GM12878 (cell line): ENCODE measurements around the gene CSRNP2. TPM values are rescaled to one million over a fixed set of nuclear protein-coding genes. Genes with fewer than 3 reads are reported as not detected.

Source experiments
- ASH2L ChIP-seq: fragments of 300-600, 200-600 bp; sonication (generic); IDR thresholded peaks from 2 replicates; pipeline ENCODE4 v1.6.1; 2017; ENCODE audit warnings: low read depth, mild to moderate bottlenecking, borderline replicate concordance
- BACH1 ChIP-seq: fragments of 450-650 bp; IDR thresholded peaks from 2 replicates; pipeline ENCODE4 v1.6.1; 2017; ENCODE audit warnings: mild to moderate bottlenecking, borderline replicate concordance
- CBFB ChIP-seq: IDR thresholded peaks from 2 replicates; pipeline ENCODE4 v1.6.1; 2016; ENCODE audit warnings: antibody characterized with exemption, low read depth
- CREB1 ChIP-seq: IDR thresholded peaks from 2 replicates; pipeline ENCODE4 v1.6.1; 2012; ENCODE audit warnings: low read depth, mild to moderate bottlenecking, inconsistent platforms
- CUX1 ChIP-seq: IDR thresholded peaks from 2 replicates; pipeline ENCODE4 v1.6.1; 2012; ENCODE audit warnings: improper control_type of control experiment, low read depth, low read length; ENCODE audit not compliant: insufficient replicate concordance
- FOS ChIP-seq: IDR thresholded peaks from 3 replicates; pipeline ENCODE4 v1.6.1; 2011; ENCODE audit warnings: borderline replicate concordance; ENCODE audit not compliant: insufficient read length; ENCODE audit errors: extremely low read depth
- HDAC6 ChIP-seq: fragments of 200-600 bp; sonication (generic); IDR thresholded peaks from one replicate; pipeline ENCODE4 v1.8.0; 2017; ENCODE audit warnings: antibody characterized with exemption; ENCODE audit not compliant: unreplicated experiment
- IRF4 ChIP-seq: IDR thresholded peaks from 2 replicates; pipeline ENCODE4 v1.6.1; 2011; ENCODE audit warnings: low read depth, low read length
- MLLT1 ChIP-seq: fragments of 450-650 bp; IDR thresholded peaks from 2 replicates; pipeline ENCODE4 v1.6.1; 2016; ENCODE audit warnings: mild to moderate bottlenecking
- MXI1 ChIP-seq: fragments of 150-350 bp; IDR thresholded peaks from 2 replicates; pipeline ENCODE4 v1.6.1; 2011; ENCODE audit warnings: low read depth, mild to moderate bottlenecking, inconsistent platforms, low read length, improper control_type of control experiment
- NFYB ChIP-seq: IDR thresholded peaks from 2 replicates; pipeline ENCODE4 v1.6.1; 2011; ENCODE audit warnings: low read depth, mild to moderate bottlenecking, low read length, improper control_type of control experiment, moderate library complexity; ENCODE audit not compliant: insufficient read depth
- NR2C1 ChIP-seq: fragments of 450-650 bp; IDR thresholded peaks from 2 replicates; pipeline ENCODE4 v1.6.1; 2017; ENCODE audit warnings: antibody characterized with exemption, mild to moderate bottlenecking, moderate library complexity
- PBX3 ChIP-seq: IDR thresholded peaks from 2 replicates; pipeline ENCODE4 v1.6.1; 2011; ENCODE audit warnings: mild to moderate bottlenecking, low read depth, low read length, moderate library complexity; ENCODE audit not compliant: insufficient replicate concordance
- RCOR1 ChIP-seq: conservative IDR thresholded peaks from 2 replicates; pipeline ENCODE4 v1.6.1; 2012; ENCODE audit warnings: low read depth, low read length, improper control_type of control experiment
- RUNX3 ChIP-seq: IDR thresholded peaks from 2 replicates; pipeline ENCODE4 v1.6.1; 2012; ENCODE audit warnings: low read length, inconsistent platforms
- SMAD1 ChIP-seq: fragments of 450-650 bp; IDR thresholded peaks from 2 replicates; pipeline ENCODE4 v1.6.1; 2018; ENCODE audit warnings: mild to moderate bottlenecking, low read depth; ENCODE audit not compliant: partially characterized antibody
- STAT3 ChIP-seq: IDR thresholded peaks from 2 replicates; pipeline ENCODE4 v1.6.1; 2011; ENCODE audit warnings: low read depth, low read length, improper control_type of control experiment
- TBL1XR1 ChIP-seq: IDR thresholded peaks from 2 replicates; pipeline ENCODE4 v1.6.1; 2012; ENCODE audit warnings: low read depth, low read length, improper control_type of control experiment
- ZBTB40 ChIP-seq: fragments of 450-650 bp; IDR thresholded peaks from 2 replicates; pipeline ENCODE4 v1.6.1; 2016; ENCODE audit warnings: mild to moderate bottlenecking, moderate library complexity, borderline replicate concordance
- ZNF207 ChIP-seq: fragments of 450-650 bp; IDR thresholded peaks from 2 replicates; pipeline ENCODE4 v1.6.1; 2014; ENCODE audit warnings: antibody characterized with exemption, mild to moderate bottlenecking, borderline replicate concordance
- polyA plus RNA-seq, 11 experiments: library from polyadenylated mRNA; depleted of rRNA in 4 of 11; unstranded in 6 of 11; stranded (reverse) in 5 of 11; fragments of >200 nt; fragmentation: Nextera tagmentation in 4 of 11; fragmentation: Illumina TruSeq in 1 of 11; extraction: Ambion mirVana in 4 of 11; extraction: Trizol in 1 of 11; gene quantifications; 1 replicate in 1 of 11; 2 replicates in 10 of 11; pipeline versions ENCODE4 v1.2.1 to v1.2.3, GENCODE V29; 2011 to 2016; ENCODE audit warnings: inconsistent platforms in 2 of 11, missing spikeins in 2 of 11, low read depth in 1 of 11
- total RNA-seq, 4 experiments: library from RNA; depleted of rRNA in 3 of 4; stranded (reverse); fragments of >200 nt in 3 of 4; fragmentation: Illumina TruSeq in 1 of 4; extraction: Trizol in 1 of 4; gene quantifications; 2 replicates each; pipeline versions ENCODE4 v1.2.1 to v1.2.3, GENCODE V29; 2013 to 2021

Gene CSRNP2
- total and polyA plus RNA-seq, 10 of the 15 experiments (the other 5 are each of a cell fraction or from before 2014, with no cell fraction given), result 1.2 to 12.1 (median 6.3) TPM

GRCh38 chr12:51087818-51088217, 4.4 kb upstream of the CSRNP2 start (continued):
- TF ChIP-seq MLLT1 (no peak), BACH1 (no peak; the same call in 1 of the 2 replicates), HDAC6 (no peak), NR2C1 (no peak), NFYB (no peak), IRF4 (0 out of 2 replicates have a peak, but pooled peaks have one; percentile 23), CUX1 (no peak), ASH2L (no peak), STAT3 (no peak), ZNF207 (no peak), ZBTB40 (no peak), RUNX3 (peak; percentile 50), MXI1 (no peak), SMAD1 (no peak), PBX3 (no peak), CBFB (no peak), CREB1 (no peak), TBL1XR1 (no peak), RCOR1 (no peak), FOS (no peak)
